Measurements from ENCODE around the gene LRRC8E. TPM values are rescaled to one million over a fixed set of nuclear protein-coding genes. Genes with fewer than 3 reads are reported as not detected.
"Not testable (repeated sequence)": the region's sequence is repeated elsewhere in the genome, so short reads cannot be mapped to it uniquely, and the experiment has no call there.

Gene LRRC8E
- total RNA-seq, 3 donors from 2014 or later, result 1.4 to 15.1 (median 6.6) TPM

- intact Hi-C loops (cut with DNase I; ENCODE audit: low total_unique reads), result no loop called here
- H3K36me3 ChIP-seq, result no peaks in the 10 kb centered on the region
- H3K27ac ChIP-seq, result no peak overlapping the region
- H3K27me3 ChIP-seq, result no peaks in the 10 kb centered on the region
- H3K4me3 ChIP-seq, result no peak overlapping the region
- DNase-seq (ENCODE audit: low spot score in 2 of 2), result no peak
- no peak for TF ChIP-seq POLR2A (IDR thresholded peaks at IDR 0.05)
- H3K4me1 ChIP-seq, result peaks cover 0 to 2% of the 10 kb centered on the region in 2 donors
- no peaks in the 10 kb centered on the region for H3K9me3 ChIP-seq
These were observed 4.3 kb upstream of the LRRC8E start for GRCh38 chr19:7883796-7884570.

- H3K9me3 ChIP-seq, result no peaks in the 10 kb centered on the region
- no peak for DNase-seq (ENCODE audit: low spot score in 2 of 2)
- no peak overlapping the region for H3K4me3 ChIP-seq
- intact Hi-C loops (cut with DNase I; ENCODE audit: low total_unique reads), result no loop called here
- H3K4me1 ChIP-seq, result peaks cover 0 to 2% of the 10 kb centered on the region in 2 donors
- H3K27me3 ChIP-seq, result no peaks in the 10 kb centered on the region
- no peak for TF ChIP-seq POLR2A (IDR thresholded peaks at IDR 0.05)
- no peak for TF ChIP-seq POLR2AphosphoS5 (IDR thresholded peaks at IDR 0.05)
- TF ChIP-seq CTCF (IDR thresholded peaks at IDR 0.05), result no peak
- no peaks in the 10 kb centered on the region for H3K36me3 ChIP-seq
- no peak overlapping the region for H3K27ac ChIP-seq
These were observed 2.5 kb upstream of the LRRC8E start for GRCh38 chr19:7885818-7886217.

GRCh38 chr19:7887408-7888144 is 734 bp upstream of the LRRC8E start:
- Histone ChIP-seq H3K4me1 (peaks cover 0 to 2% of the 10 kb centered on the region in 2 donors), H3K36me3 (no peaks in the 10 kb centered on the region), H3K4me3 (peak overlapping the region in 2 of 3 donors; percentile 64 to 79), H3K27ac (no peak overlapping the region), H3K27me3 (no peaks in the 10 kb centered on the region), H3K9me3 (no peaks in the 10 kb centered on the region)
- no peak for TF ChIP-seq POLR2AphosphoS5 (IDR thresholded peaks at IDR 0.05)
- TF ChIP-seq POLR2A (IDR thresholded peaks at IDR 0.05), result no peak
- TF ChIP-seq CTCF (IDR thresholded peaks at IDR 0.05), result no peak
- intact Hi-C loops (cut with DNase I; ENCODE audit: low total_unique reads), result no loop called here
- DNase-seq (ENCODE audit: low spot score in 2 of 2), result no peak

- Histone ChIP-seq H3K36me3 (no peaks in the 10 kb centered on the region), H3K27me3 (no peaks in the 10 kb centered on the region), H3K4me3 (peak overlapping the region; percentile 44 to 79 (median 64)), H3K9me3 (no peaks in the 10 kb centered on the region), H3K27ac (peak overlapping the region; percentile 71 to 84), H3K4me1 (peaks cover 0 to 2% of the 10 kb centered on the region in 2 donors)
- intact Hi-C loops (cut with DNase I; ENCODE audit: low total_unique reads), result no loop called here
- no peak for DNase-seq (ENCODE audit: low spot score in 2 of 2)
- TF ChIP-seq POLR2A (IDR thresholded peaks at IDR 0.05), result no peak
- no peak for TF ChIP-seq CTCF (IDR thresholded peaks at IDR 0.05)
- TF ChIP-seq POLR2AphosphoS5 (IDR thresholded peaks at IDR 0.05), result no peak
These were observed 512 bp downstream of the LRRC8E start for GRCh38 chr19:7888826-7889217.

- H3K9me3 ChIP-seq; H3K36me3 ChIP-seq; H3K27me3 ChIP-seq; DNase-seq (ENCODE audit: low spot score in 2 of 2); H3K4me1 ChIP-seq; H3K4me3 ChIP-seq; H3K27ac ChIP-seq; intact Hi-C loops (cut with DNase I; ENCODE audit: low total_unique reads): not testable (repeated sequence)
These were observed 5.2 kb downstream of the LRRC8E start for GRCh38 chr19:7893362-7894101.
